AG10803 (cell line): ENCODE results near the gene ROBO1.

Source experiments
- DNase-seq: peaks from one replicate; pipeline ENCODE4 v3.0.0; 2010; ENCODE audit warnings: low read depth
- H3K4me3 ChIP-seq: 2 replicates; pipeline ENCODE4 v1.5.1; 2011; ENCODE audit warnings: mild to moderate bottlenecking, low read length, control low read depth
- CTCF ChIP-seq: conservative IDR thresholded peaks from 2 replicates; pipeline ENCODE4 v1.5.1; 2011; ENCODE audit warnings: mild to moderate bottlenecking, low read length, control low read depth, inconsistent platforms

ROBO1 gene

DNA sequence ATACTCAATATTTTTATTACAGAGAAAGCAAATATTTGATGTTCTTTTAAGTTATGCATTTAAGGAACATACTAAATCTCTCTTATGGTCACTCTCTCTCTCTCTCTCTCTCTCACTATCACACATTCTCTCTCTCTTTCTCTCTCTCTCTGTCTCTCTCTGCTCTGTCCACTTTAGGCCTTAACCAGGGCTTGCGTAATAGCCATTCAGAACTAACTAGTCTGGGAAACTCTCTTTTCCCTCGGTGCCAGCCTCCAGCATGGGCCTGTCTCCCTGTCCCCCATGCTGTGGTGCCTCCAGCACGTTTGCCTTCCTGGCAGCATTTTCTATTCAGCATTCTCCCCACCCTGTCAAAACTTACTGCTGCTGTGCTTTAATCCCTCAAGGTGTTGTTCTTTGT lies 389.7 kb downstream of the ROBO1 start:
- no peak for TF ChIP-seq CTCF
- no peak overlapping the region for H3K4me3 ChIP-seq
- no peak for DNase-seq

GRCh38 chr3:79369306-79369705 lies 398.5 kb downstream of the ROBO1 start:
- H3K4me3 ChIP-seq, result no peak overlapping the region
- peak; percentile 6 for DNase-seq
- peak; percentile 45 for TF ChIP-seq CTCF

DNA sequence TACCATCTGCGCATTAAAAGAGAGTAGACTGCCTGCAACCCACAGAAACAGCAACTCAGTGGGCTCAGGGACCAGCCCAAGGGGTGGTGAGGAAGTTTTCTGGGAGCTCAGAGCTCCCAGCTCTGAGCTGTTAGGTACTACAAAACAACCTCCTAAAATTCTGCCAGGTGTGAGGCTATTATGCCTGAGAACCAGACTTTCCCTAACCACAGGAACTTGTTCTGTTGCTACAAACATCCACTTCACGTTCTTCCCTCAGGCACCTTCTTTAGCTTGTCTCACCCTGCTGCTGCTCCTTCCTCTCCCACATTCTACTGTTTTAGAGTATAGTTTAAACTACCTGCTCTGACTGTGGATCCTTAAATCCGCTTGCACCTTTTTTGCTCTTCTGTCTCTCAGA lies 399.4 kb downstream of the ROBO1 start:
- TF ChIP-seq CTCF, result no peak

GRCh38 chr3:79367803-79368202 lies 400.0 kb downstream of the ROBO1 start:
- TF ChIP-seq CTCF, result no peak
- no peak for DNase-seq
- no peak overlapping the region for H3K4me3 ChIP-seq

More for the DNA sequence above, 399.4 kb downstream of the ROBO1 start:
- H3K4me3 ChIP-seq, result no peak overlapping the region
- no peak for DNase-seq

DNA sequence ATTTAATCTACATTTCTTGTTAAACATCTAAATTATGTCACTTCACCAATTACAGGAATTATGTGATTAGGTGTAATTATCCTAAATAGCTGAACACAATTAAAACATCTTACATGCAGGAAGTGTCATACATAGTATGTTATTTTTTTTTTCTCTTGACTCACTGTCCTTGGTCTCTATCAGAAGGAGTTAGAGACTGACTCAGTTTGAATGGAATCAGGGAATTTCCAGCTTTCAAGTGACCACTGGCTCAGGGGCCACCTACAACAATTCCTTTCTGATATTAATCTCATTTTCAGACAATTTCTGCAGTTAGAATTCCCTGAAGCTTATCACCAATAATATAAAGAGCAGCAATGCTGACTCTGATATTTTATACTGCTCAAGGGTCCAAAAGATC lies 400.7 kb downstream of the ROBO1 start:
- no peak overlapping the region for H3K4me3 ChIP-seq
- peak; percentile 22 for DNase-seq
- no peak for TF ChIP-seq CTCF

- DNase-seq, result no peak
- no peak overlapping the region for H3K4me3 ChIP-seq
- TF ChIP-seq CTCF, result no peak
Observed at GRCh38 chr3:79366414-79366813, 401.4 kb downstream of the ROBO1 start.

GRCh38 chr3:79364784-79365183 lies 403.0 kb downstream of the ROBO1 start:
- DNase-seq, result no peak
- no peak for TF ChIP-seq CTCF
- H3K4me3 ChIP-seq, result no peak overlapping the region
